GM19099 (cell line): ENCODE measurements around the gene PPP1R3E.

Experiments
- POLR2A ChIP-seq: IDR thresholded peaks from 3 replicates; pipeline ENCODE4 v1.6.1; 2011; ENCODE audit warnings: low read depth; ENCODE audit not compliant: insufficient read length; ENCODE audit errors: extremely low read depth

PPP1R3E gene, protein sequence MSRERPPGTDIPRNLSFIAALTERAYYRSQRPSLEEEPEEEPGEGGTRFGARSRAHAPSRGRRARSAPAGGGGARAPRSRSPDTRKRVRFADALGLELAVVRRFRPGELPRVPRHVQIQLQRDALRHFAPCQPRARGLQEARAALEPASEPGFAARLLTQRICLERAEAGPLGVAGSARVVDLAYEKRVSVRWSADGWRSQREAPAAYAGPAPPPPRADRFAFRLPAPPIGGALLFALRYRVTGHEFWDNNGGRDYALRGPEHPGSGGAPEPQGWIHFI

GRCh38 chr14:23302290-23303225 is at the start of gene PPP1R3E:
Gene PPP1R3E (minus strand): TSS chr14:23302859. CDS start chr14:23302576, 283 bp downstream.
- TF ChIP-seq POLR2A: peak; percentile 83

- TF ChIP-seq POLR2A: no peak
These were observed 49.2 kb upstream of the PPP1R3E start for GRCh38 chr14:23351681-23352505.

- TF ChIP-seq POLR2A: no peak
These were observed 46.6 kb upstream of the PPP1R3E start for GRCh38 chr14:23349156-23349845.

DNA sequence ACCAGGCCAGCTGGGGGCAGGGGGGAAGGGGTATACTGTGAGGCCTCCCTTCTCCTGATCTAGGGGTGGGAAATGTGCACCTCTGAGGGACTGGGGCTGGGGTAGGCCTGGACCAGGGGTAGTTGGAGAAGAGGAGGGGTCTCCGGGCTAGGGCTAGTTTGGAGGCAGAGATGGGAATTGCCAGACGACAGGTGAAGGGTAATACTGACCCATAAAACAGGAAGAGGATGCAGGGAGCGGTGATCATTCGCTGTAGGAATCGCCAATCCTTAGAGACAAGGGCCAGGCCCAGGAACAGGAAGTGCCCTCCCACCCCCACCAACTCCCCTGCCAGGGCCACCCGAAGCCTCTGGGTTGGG is 45.6 kb upstream of the PPP1R3E start:
- no peak for TF ChIP-seq POLR2A

DNA sequence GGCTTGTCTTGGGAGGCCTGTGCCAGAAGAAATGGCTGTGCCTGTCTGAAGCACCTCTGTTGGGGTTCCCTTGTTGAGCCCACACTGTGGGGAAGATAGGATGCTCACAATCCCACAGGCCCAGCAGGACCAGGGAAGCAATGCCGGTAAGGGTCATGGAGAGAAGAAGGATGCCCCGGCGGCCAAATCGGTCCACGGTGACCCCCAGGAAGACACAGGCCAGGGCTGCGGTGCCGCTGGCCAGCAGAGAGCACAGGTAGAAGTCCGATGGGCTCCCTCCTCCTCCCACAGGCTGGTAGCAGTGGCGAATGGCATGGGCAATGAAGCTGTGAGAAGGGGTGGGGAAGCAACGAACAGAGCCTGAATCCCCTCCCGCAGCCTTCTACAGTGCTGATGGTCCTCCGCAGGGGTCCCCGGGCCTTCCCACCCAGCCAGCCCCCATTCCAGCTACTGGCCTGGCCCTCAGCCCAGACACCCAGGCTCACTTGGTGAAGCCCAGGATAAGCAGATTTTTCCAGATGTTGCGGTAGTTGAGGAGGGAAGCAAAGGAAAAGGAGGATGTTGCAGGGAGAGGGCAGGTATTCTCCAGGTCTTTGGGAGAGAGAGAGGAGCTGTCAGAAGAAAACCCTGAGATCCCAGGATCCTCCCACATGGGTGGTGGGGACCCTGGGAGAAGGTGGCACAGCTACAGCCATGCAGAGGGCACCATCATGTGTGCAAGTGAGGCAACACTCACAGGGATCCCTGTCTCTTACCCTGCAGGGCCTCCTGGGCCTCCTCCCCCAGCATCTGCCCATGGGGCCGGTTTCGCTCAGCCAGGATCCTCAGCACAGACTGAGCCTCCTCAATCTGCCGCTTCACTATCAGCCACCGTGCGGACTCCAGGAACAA is 45.0 kb upstream of the PPP1R3E start:
- TF ChIP-seq POLR2A: no peak

GRCh38 chr14:23346693-23347405 is 44.2 kb upstream of the PPP1R3E start:
- no peak for TF ChIP-seq POLR2A

DNA sequence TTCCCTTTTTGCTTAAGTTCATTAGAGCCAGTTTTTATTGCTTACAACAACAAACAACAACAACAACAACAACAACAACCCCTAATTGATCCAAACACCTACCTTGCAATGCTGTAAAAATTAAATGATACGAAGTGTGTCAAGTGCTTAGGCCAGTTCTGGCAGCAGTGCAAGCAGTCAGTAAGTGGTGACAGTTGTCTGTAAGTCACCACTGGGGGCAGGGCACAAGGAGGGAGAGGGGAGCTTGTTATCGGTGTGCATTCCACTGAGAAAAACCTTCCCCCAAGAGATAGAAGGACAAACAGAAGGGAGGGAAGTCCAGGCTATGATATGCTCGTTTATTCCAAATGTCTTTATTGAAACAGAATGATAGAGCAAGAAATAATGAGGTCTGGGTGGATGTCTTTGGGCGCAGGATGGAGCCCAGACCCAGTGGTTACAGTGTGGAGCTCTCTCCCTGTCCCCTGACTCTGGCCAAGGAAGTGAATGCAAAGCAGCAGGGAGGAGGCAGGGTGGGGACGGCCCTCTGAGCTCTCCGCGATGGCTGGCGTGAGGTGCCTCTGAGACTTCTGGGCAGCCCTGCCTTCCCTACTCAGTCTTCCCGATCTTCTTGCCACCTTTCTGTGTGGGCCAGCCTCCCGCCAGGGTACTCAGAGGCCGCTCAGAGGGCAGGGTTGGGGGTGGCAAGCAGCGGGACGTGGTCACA is 43.5 kb upstream of the PPP1R3E start:
- TF ChIP-seq POLR2A: no peak

DNA sequence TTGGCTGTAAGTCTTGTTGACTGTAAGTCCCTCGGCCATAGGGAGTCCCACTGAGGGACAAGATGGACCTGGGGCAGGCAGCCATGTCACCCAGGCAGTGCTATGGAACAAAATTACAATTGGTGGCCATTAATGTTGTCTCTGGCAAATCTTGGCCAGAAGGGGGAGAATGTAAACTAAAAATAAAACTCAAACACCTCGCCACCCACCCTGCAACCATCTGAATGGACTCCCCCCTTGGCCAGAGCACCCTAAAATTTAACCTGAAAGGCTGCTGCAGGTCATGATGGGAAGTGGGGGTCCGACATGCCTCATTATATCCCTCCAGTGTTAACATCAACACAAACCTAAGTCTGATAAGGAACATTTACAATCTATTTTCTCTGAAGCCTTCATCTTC is 41.8 kb upstream of the PPP1R3E start:
- TF ChIP-seq POLR2A: no peak

DNA sequence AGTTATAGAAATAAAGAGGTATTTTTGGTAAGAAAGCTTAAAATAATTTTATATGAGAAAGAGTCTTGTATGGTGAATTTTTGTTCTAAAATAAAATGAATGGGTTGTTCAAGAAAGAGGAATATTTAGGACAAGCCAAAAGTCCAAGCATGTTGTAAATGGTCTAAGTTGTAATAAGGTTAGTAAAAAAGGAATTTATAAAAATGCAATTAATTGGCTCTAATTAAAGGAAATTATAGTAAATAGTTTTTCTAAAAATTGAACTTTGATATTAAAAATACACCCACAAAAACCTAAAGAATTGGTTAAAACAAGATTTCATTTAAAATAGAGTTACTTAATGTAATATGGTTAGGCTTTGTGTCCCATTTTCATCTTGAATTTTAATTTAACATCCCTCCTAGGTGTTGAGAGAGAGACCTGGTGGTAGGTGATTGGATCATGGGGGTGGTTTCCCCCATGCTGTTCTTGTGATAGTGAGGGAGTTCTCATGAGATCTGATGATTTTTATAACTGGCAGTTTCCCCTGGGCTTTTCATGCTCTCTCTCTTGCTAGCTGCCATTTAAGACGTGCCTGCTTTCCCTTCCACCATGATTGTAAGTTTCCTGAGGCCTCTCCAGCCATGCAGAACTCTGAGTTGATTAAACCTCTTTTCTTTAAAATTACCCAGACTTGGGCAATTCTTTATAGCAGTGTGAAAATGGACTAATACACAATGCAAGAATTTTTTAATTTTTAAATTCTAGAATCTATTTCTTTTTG is 37.0 kb upstream of the PPP1R3E start:
- no peak for TF ChIP-seq POLR2A

GRCh38 chr14:23335623-23336022 is 33.0 kb upstream of the PPP1R3E start:
- no peak for TF ChIP-seq POLR2A

GRCh38 chr14:23327947-23328744 is 25.5 kb upstream of the PPP1R3E start:
- no peak for TF ChIP-seq POLR2A
